HG02798 (cell line): ENCODE measurements around the gene CX3CR1.
A peak's percentile ranks its signal among the peaks of the same experiment; 100 is the strongest.

Source experiments
- ATAC-seq: cut with Tn5 transposase; IDR thresholded peaks from one replicate; pipeline ENCODE4 v1.9.1; 2021; ENCODE audit warnings: mild to moderate bottlenecking; ENCODE audit not compliant: unreplicated experiment, poor library complexity

The CX3CR1 gene

GRCh38 chr3:39271363-39271914 is 8.4 kb downstream of the CX3CR1 start:
- ATAC-seq: no peak

- no peak for ATAC-seq
These were observed 10.3 kb downstream of the CX3CR1 start for GRCh38 chr3:39269528-39269927.

DNA sequence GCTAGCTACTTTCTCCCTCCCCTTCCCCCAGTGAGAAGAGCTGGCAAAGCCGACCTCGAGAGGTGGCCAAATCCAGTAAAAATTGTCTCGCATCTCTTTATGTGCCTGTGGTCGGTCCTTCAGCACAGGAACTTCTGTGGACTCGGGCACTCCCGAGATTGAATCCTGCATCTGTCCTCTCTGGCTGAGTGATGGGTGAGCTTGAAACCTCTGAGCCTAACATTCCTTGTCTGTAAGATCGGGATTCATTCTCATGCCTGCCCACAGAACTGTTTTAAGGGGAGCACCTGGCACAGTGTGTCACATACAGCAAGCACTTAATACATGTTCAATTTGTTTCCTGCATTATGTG is 11.3 kb downstream of the CX3CR1 start:
- ATAC-seq: no peak

DNA sequence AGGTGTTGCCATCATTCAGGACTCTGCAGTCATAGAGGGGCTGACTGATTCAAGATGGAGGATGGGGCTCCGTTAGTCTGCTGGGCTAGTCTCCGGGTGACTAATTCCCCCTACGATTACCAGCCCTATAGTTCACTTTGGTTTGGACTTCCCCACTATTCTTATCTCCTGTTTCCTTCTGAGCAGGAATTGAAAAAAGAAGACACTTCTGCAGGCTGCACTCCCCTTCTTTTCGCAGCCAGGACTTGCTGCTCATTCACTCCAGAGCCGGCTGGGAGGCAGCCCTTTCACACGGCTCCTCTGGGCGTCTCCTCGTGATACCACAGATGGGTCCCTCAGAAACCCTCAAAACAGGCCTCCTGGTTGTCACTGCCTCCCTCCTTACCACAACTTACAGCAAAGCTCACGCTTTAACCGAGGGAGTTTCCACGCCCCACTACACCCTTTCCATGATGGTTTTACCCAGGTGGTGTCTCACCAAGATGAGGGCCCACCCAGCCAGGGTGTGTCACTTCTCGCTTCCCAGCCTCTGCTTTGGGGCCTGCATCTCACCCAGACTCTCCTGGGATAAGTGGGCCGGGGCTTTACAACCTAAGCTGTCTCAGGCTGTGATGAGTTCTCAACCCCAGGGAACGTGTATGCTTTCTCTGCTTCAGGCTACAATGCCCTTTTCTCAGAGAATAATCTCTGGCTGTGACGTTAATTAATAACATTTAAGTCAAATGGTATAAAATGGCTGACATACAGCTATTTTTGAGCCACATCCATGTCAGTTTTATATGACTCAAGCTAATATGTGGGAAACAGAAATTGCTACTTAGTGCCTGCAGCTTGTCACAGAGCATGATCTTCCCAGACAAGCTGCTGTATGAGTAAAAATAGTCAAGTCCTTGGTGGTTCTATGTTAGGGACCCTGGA is 11.9 kb downstream of the CX3CR1 start:
- peak; percentile 70 for ATAC-seq

DNA sequence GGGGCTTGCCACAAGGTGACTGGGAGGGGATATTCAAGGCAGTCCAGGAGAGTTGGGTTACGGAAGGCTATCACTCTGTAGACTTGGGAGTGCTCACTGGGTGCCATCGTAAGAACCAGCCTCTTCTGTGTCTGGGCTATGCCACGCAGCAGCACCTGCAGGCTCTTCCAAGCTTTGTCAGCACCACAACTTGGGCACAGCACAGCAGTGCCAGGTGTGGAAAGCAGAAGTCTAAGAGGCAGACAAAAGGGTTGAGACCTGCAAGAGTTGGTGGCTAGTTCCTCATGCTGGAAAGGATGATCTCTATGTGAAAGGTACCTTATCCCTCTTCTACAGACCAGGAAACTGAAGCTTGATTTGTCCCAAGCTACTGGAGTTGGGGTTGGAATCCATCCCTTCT is 15.8 kb downstream of the CX3CR1 start:
- no peak for ATAC-seq

DNA sequence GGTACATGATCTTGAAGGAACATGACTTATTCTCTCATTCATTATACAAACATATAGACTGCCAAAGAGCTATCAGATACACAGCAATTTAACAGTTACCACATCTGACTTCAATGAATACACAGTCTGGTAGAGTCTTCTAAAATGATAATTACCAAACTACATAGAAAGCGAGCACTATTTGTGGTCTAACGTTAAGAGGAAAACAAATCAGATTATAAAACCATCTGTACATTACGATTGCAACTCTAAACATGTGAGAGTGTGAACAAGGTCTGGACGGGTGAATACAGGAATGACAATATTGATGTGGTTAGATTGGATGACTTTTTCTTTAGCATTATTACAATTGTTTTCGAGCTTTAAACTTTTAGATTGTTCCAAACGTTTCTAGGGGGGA is 16.3 kb downstream of the CX3CR1 start:
- no peak for ATAC-seq

DNA sequence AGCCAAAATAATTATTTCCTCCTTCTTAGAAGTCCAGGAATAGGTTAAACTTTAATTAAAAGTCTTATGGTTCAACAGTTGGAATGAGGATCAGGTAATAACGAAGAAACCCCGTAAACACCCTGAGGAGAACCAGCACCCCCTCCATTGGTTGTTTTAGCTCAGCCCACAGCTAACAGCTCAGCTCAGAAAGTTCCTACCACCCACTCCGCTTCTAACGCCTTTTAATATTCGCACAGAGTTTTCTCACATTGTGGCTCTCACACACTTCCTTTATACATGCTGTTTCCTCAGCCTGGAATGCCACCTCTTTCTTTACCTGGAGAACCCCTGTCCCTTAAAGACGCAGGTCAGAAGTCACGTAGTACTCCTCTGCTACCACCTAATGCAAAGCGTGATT is 17.0 kb downstream of the CX3CR1 start:
- no peak for ATAC-seq

- ATAC-seq: no peak
These were observed 18.1 kb downstream of the CX3CR1 start for GRCh38 chr3:39261726-39262125.

DNA sequence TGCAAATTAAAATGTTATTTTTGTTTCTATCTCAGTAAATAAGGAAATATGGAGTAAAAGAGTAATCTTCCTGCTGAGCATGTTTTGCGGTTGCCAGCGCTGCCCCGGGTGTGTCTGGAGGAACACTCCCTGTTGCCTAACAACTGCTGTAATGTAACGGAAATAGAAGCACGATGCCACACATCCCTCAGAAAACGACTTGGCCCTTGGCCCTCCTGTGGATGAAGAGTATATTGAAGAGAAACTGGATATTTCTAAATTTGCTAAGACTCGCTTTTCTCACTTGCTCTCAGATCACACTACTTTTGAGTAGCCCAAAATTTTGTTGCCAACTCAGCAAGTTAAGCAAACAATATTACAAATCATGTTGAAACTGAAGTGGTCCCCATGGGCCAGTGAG is 18.9 kb downstream of the CX3CR1 start:
- no peak for ATAC-seq

- ATAC-seq: no peak
These were observed 19.5 kb downstream of the CX3CR1 start for GRCh38 chr3:39260318-39260717.

- peak; percentile 99 for ATAC-seq
These were observed 24.1 kb downstream of the CX3CR1 start for GRCh38 chr3:39255503-39256325.

GRCh38 chr3:39254806-39255449 is 24.9 kb downstream of the CX3CR1 start:
- no peak for ATAC-seq

DNA sequence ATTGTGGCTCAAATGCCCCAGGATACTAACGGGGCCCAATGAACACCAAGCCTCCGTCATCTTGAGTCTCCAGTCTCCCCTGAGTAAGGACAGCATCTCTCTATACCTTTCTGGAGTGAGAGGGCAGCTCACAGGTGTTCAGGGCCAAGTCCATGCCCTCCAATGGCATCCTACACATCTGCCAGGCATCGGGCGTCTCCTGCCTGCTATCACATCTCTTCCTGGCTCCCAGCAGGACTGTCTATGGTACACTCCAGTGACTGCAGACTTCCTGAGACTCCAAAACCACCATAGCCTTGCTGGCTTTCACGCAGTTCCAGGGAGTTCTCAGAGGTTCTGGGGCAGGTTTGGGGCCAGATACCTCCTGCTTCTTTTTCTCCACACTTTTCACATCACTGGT is 28.3 kb downstream of the CX3CR1 start:
- ATAC-seq: no peak

GRCh38 chr3:39250116-39250747 is 29.6 kb downstream of the CX3CR1 start:
- ATAC-seq: no peak

- ATAC-seq: no peak
These were observed 30.3 kb downstream of the CX3CR1 start for GRCh38 chr3:39249453-39250115.

DNA sequence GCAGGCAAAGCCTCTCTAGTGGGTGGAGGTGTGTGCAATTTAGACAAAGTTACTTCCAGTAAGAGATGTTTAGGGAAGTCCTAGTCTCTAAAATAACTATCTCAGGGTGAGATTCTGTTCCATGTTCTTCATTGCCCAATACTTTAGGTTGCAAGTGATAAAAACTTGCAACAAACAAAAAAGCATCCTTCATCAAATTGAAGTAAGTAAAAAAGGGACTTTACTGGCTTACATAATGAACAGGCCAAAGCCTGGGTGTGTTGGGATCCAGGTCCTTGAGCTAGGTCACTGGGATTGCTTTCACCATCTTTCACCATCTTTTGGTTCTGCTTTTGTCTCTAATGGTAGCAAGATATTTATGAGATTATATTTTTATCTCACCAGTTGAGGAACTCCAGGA is 38.3 kb downstream of the CX3CR1 start:
- ATAC-seq: no peak

- no peak for ATAC-seq
These were observed 42.8 kb downstream of the CX3CR1 start for GRCh38 chr3:39237027-39237426.

DNA sequence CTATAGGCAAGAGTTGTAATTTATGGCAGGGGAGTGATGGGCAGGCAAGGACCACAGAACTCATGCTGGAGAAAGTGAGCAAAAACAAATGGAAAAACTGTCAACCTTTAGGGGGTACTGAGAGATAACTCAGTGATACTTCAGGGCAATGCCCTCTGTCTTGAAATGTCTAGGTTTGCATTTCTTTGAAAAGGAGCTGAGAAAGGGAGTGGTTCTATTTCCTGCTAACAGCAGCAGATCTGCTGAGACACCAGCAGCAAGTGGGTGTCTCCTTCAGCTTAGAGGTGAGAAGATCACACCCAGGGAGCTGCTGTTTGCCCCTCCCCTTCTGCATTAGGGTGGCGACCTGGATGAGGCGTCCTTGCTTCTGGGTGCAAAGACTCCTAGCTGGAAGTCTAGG is 45.2 kb downstream of the CX3CR1 start:
- no peak for ATAC-seq

DNA sequence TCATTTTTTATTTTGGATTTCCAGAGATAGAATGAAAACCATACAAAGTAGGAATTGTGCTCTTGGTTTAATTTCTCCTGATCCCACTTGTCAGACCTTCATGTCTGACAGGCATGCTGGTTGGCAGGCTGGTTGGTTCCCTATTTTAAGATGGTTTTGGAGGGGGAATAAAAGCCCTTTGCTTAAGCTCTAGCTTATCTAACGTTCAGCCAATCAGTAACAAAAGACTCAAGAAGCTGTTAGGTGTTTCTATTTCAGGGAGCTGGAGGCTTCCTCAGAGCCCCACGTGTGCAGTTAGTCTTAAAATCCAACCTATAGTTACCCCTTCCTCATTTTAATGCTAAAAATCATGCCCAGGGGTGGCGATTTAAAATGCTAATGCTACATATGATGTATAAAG is 47.0 kb downstream of the CX3CR1 start:
- no peak for ATAC-seq

DNA sequence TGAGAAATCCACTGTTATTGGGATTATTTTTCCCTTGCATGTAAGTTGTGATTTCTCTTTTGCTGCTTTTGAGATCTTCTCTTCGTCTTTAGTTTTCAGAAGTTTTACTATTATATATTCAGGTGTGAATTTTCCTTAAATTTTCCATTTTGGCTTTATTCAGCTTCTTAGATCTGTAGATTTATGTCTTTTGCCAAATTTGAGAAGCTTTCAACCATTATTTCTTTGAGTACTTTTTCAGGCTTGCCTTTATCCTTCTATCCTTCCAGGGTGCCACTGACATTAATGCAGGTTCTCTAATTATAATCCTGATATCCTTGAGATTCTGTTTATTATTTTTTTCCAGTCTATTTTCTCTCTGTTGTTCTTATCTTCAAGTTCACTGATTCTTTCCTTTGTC is 49.4 kb downstream of the CX3CR1 start:
- no peak for ATAC-seq
